HG03064 (cell line): ENCODE data around the gene BLOC1S1.

Experiments used
- ATAC-seq: cut with Tn5 transposase; IDR thresholded peaks from one replicate; pipeline ENCODE4 v1.9.1; 2021; ENCODE audit warnings: low read depth; ENCODE audit not compliant: unreplicated experiment

The BLOC1S1 gene

GRCh38 chr12:55708695-55709233 is 7.1 kb upstream of the BLOC1S1 start:
- ATAC-seq: no peak

- no peak for ATAC-seq
These were observed 3.9 kb upstream of the BLOC1S1 start for GRCh38 chr12:55711786-55712553.

DNA sequence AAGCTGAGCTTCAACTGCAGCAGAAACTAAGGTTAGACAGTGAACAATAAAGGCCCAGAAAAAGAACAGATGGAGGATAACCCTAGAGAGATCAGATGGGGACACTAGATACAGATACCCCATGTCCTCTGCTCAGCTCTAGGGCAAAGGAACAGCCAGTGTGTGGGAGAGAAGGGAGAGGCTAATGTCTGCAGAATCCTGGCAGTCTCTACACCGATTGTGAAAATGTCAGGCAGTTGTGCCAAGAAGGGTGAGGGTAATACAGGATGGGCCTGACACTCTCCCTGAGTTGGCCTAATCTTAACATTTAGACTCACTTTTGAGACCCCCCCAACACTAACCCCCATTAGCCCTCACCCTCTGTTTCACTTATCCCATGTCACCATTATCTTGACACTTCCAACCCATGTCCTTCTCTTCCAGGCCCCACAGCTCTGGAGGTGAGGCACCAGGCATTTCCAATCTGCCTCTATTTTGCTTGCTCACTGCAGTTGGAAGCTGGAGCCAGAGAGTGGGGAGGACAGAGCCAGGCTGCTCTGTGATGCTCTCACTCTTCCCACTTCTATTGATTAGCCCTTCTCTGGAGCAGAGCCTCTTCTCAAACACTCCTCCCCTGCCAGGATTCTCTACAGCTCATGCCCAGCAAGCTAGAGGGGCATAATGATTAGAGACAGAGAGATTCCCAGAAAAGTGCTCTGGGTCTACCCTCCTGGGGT is 3.0 kb upstream of the BLOC1S1 start:
- ATAC-seq: no peak

DNA sequence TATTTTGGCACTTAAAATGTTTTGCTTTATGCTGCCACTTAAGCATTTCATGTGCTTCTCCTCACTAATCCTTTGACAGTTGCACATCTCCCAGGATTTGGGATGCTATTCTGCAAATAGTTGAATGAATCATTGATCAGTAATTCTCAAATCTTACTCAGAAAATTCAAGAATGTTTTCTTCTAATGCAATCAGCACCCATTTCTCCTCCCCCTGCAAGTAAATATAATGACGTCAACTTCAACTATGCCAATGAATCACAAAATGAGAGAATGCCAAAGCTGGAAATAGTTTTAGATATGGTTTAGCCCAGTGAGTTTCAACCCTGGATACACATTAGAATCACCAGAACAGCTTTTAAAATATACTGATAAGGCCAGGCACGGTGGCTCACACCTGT is 2.1 kb upstream of the BLOC1S1 start:
- no peak for ATAC-seq

DNA sequence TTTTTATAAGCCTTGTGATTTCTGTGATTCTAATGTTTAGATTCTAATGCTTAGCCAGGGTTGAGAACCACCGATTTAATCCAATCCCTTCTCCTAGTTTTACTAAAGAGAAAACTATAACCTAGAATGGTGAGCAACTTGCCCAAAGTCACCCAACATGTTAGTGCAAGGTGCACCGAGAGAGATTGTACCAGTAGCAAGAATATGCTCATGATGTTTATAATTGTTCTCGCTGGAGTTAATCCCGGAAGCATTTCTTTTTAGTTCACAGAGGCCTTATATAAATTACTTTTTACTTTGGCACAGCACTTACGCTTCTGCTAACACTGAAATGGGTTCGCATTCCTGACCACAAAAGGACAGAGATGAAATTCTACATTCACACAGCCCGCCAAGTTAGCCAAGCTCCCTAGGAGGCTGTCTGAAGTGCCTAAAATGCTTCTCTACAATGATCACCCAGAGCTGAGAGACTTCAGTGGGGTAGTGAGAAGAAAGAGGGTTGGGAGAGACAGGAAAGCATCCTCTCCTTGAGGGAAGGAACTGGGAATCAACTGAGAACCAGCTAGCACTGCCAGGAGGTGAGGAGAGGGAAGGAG is 579 bp upstream of the BLOC1S1 start:
- no peak for ATAC-seq

DNA sequence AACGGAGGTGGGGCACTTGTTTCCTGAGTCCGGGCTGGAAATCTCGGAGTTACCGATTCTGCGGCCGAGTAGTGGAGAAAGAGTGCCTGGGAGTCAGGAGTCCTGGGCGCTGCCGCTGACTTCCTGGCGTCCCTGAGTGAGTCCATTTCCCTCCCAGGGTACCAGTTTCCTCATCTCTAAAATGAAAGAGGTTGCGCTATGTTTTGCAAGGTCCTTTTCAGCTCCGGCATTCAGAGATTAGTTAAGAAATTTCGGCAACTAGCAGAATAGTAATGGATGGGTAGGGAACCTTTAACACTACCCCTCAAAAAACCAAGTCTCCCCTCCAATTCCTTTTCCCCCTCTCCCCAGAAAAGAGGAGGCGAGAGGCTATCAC is 724 bp downstream of the BLOC1S1 start:
- no peak for ATAC-seq

DNA sequence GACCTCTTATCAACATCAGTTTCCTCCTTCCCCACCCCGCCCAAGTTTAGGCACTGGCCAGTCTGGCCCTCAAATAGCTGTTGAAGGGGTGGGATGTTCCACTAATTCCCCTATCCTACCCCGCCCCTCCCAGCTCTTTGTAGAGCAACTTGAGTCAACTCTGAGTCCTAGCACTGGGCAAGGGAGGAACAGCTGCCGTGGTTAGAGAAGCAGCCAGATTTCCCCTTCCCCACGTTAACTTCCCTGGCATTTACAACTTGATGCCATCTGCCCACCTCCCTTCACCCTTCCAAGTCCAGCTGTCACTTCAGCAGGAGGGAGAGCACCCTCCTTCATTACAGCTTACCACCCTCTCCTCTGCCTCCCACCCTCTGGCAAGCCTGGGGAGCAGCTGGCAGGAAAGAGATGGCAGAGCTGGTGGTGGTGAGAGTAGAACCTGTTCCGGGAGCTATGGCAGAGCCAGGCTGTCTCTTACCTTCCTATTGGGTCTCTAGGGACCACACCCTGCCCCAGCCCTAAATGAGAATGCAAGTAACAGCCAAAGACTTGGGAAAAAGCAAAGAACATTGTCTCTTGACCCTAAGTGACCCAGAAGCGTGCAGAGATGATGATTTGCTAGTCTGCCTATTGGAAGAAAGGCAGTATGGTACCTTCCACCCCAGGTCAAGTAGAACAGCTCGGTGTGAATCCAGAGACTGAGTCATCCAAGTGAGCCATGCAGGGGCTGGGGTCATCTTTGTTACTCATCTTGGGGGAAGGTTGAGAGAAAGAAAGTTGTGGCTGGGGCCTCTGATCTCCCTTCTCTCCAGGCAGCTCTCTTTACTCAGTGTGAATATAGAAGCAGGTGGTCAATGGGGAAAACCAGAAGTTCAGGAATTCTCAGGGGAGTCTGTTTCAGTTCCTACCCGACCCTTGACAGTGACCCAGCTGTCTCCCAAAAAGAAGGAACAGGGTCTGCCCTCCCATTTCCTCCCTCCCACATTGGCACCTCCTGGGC is 1.5 kb downstream of the BLOC1S1 start:
- no peak for ATAC-seq

GRCh38 chr12:55718015-55718414 is 2.2 kb downstream of the BLOC1S1 start:
- no peak for ATAC-seq

- ATAC-seq: no peak
These were observed 2.9 kb downstream of the BLOC1S1 start for GRCh38 chr12:55718624-55719275.

- no peak for ATAC-seq
These were observed 3.5 kb downstream of the BLOC1S1 start for GRCh38 chr12:55719371-55719770.

GRCh38 chr12:55720071-55720564 is 4.3 kb downstream of the BLOC1S1 start, which contains the start of gene RDH5:
Gene RDH5 (plus strand): TSS chr12:55720393. CDS start chr12:55721185, 792 bp downstream.
- no peak for ATAC-seq

- no peak for ATAC-seq
These were observed 5.1 kb downstream of the BLOC1S1 start for GRCh38 chr12:55720894-55721444.

DNA sequence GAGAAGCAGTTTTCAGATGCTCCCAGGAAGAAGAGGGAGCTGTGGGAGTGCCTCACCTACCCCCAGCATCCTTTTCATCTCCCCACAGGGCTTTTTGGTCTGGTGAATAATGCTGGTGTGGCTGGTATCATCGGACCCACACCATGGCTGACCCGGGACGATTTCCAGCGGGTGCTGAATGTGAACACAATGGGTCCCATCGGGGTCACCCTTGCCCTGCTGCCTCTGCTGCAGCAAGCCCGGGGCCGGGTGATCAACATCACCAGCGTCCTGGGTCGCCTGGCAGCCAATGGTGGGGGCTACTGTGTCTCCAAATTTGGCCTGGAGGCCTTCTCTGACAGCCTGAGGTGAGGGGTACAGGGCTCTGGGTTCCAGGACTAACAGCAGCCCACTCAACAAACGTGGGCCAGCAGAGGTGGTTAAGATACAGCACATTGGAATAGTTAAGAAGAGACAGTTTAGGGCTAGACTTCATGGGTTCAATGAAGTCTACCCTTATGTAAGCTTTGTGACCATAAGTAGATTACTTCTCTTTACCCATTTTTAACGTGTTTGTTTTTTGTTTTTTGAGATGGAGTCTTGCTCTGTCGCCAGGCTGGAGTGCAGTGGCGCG is 5.9 kb downstream of the BLOC1S1 start:
- no peak for ATAC-seq

DNA sequence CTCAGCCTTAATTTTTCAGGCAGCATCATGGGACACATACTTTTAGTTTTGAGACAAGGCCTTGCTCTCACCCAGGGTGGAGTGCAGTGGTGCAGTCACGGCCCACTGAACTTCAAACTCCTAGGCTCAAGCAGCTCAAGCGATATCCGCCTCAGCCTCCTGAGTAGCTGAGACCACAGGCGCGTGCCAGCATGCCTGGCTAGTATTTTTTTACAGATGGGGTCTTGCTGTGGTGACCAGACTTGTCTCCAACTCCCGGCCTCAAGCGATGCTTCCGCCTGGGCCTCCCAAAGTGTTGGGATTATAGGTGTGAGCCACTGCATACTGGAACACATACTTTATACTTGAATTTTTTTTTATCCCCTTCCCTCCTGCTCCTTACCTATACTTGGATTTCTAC is 7.1 kb downstream of the BLOC1S1 start:
- ATAC-seq: no peak

- ATAC-seq: no peak
These were observed 7.8 kb downstream of the BLOC1S1 start for GRCh38 chr12:55723516-55724225.

GRCh38 chr12:55724226-55724939 is 8.5 kb downstream of the BLOC1S1 start:
- no peak for ATAC-seq

GRCh38 chr12:55724940-55725309 is 9.1 kb downstream of the BLOC1S1 start:
- ATAC-seq: no peak

DNA sequence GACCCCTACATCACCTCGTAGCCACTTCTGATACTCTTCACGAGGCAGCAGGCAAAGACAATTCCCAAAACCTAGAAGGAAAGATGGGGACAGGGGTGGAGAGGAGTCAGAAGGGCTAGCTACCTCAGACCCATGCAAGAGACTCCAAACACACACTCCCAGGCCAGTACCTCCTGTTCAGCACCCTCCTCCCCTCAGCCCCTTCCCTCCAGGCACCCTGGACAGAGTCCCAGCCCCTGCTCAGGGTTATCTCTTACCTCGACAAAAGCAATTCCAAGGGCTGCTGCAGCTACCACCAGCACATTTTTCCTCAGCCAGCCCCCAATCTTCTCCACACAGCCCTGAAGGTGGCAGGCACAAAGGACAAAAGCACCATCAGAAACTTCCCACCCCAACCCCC is 9.7 kb downstream of the BLOC1S1 start:
- ATAC-seq: no peak
